GM21619 (cell line): ENCODE measurements around the gene NINJ2.
A peak's percentile ranks its signal among the peaks of the same experiment; 100 is the strongest.

Source experiments
- ATAC-seq: cut with Tn5 transposase; IDR thresholded peaks from one replicate; pipeline ENCODE4 v1.9.1; 2021; ENCODE audit not compliant: unreplicated experiment

The NINJ2 gene

GRCh38 chr12:674272-674781 is 11.1 kb upstream of the NINJ2 start:
- peak; percentile 87 for ATAC-seq

GRCh38 chr12:673849-674248 is 10.6 kb upstream of the NINJ2 start:
- ATAC-seq: peak; percentile 1

- no peak for ATAC-seq
These were observed 6.3 kb upstream of the NINJ2 start for GRCh38 chr12:669576-669945.

- ATAC-seq: no peak
These were observed 4.8 kb upstream of the NINJ2 start for GRCh38 chr12:668090-668481.

- no peak for ATAC-seq
These were observed 3.6 kb upstream of the NINJ2 start for GRCh38 chr12:666766-667308.

- no peak for ATAC-seq
These were observed 2.8 kb upstream of the NINJ2 start for GRCh38 chr12:666066-666465.

- no peak for ATAC-seq
These were observed 1.5 kb upstream of the NINJ2 start for GRCh38 chr12:664779-665092.

GRCh38 chr12:664075-664778 is 982 bp upstream of the NINJ2 start:
- no peak for ATAC-seq

GRCh38 chr12:662566-663292 is 516 bp downstream of the NINJ2 start:
- no peak for ATAC-seq

- ATAC-seq: no peak
These were observed 1.3 kb downstream of the NINJ2 start for GRCh38 chr12:661720-662486.

- peak; percentile 80 for ATAC-seq
These were observed 4.1 kb downstream of the NINJ2 start for GRCh38 chr12:659090-659683.

- ATAC-seq: no peak
These were observed 12.3 kb downstream of the NINJ2 start for GRCh38 chr12:650983-651382.

GRCh38 chr12:647385-648085 is 15.7 kb downstream of the NINJ2 start:
- ATAC-seq: no peak

GRCh38 chr12:646442-647384 is 16.5 kb downstream of the NINJ2 start:
- no peak for ATAC-seq

- ATAC-seq: no peak
These were observed 17.6 kb downstream of the NINJ2 start for GRCh38 chr12:645563-646071.

GRCh38 chr12:644818-645552 is 18.3 kb downstream of the NINJ2 start:
- no peak for ATAC-seq

GRCh38 chr12:644303-644639 is 19.0 kb downstream of the NINJ2 start:
- no peak for ATAC-seq

GRCh38 chr12:643475-644302 is 19.6 kb downstream of the NINJ2 start:
- peak; percentile 3 for ATAC-seq
